Rectal smooth muscle tissue (tissue), 1 donor: ENCODE measurements around the gene BDNF.
"Not testable (repeated sequence)": the region's sequence is repeated elsewhere in the genome, so short reads cannot be mapped to it uniquely, and the experiment has no call there.

ENCODE experiments used
- H3K27ac ChIP-seq: one replicate; pipeline ENCODE4 v1.7.0; 2013; ENCODE audit warnings: low read depth, low read length, inconsistent platforms
- H3K27me3 ChIP-seq: one replicate; pipeline ENCODE4 v1.7.0; 2013; ENCODE audit warnings: low read length; ENCODE audit not compliant: control insufficient read depth, insufficient read depth
- H3K36me3 ChIP-seq: one replicate; pipeline ENCODE4 v1.7.0; 2013; ENCODE audit warnings: low read length; ENCODE audit not compliant: control insufficient read depth, insufficient read depth
- H3K4me1 ChIP-seq: one replicate; pipeline ENCODE4 v1.7.0; 2013; ENCODE audit warnings: low read length; ENCODE audit not compliant: control insufficient read depth, insufficient read depth
- H3K4me3 ChIP-seq: one replicate; pipeline ENCODE4 v1.7.0; 2013; ENCODE audit warnings: low read length
- H3K9ac ChIP-seq: one replicate; pipeline ENCODE4 v1.7.0; 2013; ENCODE audit warnings: low read length

BDNF gene

DNA sequence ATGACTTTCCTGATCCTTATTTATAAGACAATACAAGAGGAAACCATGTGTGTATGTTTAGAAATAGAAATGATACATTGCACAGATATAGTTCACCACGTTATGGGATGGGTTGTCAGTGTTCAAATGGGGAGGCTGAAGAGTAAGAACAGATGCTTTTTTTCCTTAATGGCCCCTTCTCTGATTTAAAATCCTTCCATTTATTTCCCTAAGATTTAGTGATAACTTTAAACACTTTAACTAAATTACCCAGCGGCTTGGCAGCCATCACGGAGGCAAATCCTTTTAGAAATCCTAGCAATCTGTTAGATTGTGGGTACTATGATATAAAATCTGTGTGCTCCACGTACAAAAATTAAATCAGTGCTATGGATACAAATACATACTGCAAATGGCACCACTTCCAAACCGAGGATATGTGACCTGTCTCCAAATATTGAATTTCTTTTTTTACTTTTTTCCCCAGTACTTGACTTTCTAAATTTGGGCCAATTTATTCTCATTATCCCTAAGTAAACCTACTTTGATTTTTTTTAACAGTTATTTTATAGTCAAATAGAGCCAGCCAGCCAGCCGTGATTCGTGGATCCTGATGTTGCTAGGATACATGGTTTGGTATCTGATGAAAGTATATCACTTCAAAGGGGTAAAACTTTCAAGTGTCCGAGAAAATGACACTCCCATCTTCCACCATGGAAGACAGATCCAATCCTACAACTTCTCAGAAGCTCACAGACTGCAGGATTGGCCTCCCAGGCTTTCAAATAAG is 46.1 kb downstream of the BDNF start:
- no peak overlapping the region for H3K4me3 ChIP-seq
- H3K27me3 ChIP-seq: no peaks in the 10 kb centered on the region
- no peak overlapping the region for H3K9ac ChIP-seq
- H3K27ac ChIP-seq: no peak overlapping the region
- H3K4me1 ChIP-seq: no peaks in the 10 kb centered on the region
- no peaks in the 10 kb centered on the region for H3K36me3 ChIP-seq

DNA sequence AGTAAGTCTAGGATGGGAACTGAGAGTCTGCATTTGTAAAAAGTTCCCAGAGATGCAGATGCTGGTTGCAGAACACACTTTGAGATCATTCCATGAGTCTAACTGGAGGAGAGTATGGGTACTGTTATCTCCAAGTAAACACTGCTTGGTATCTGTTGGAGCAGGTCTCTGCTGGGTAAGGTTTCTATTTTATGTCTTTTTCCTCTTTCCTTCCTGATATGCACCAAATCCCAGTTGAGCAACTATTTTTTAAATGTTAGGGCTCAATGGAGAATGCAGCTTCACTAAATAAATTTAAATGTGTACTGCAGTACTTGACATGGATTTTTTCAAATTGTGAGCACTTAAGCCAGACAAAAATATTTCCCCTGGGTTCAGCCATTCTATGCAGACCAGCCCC is 48.5 kb downstream of the BDNF start:
- Histone ChIP-seq H3K27ac (no peak overlapping the region), H3K9ac (no peak overlapping the region), H3K4me3 (no peak overlapping the region), H3K4me1 (no peaks in the 10 kb centered on the region), H3K36me3 (no peaks in the 10 kb centered on the region), H3K27me3 (no peaks in the 10 kb centered on the region)

DNA sequence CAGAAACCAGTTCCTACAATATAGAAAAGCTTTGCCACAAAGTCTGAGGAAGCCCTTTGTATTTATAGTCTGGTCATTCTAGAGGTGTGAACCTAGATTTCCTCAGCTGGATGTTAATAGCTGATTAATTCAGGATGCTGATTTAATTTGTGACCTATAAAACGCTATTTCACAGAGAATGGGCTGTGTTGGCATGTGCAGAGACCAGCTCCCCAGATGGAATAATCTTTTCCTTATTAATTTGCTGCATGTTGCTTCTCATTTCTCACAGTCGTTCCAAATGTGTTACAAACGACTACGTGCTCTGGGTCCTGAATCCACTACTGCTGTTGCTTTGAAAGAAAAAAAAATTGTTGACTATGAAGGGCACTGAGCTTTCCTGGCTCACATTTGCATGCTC is 49.3 kb downstream of the BDNF start:
- H3K27ac ChIP-seq: no peak overlapping the region
- H3K9ac ChIP-seq: no peak overlapping the region
- no peaks in the 10 kb centered on the region for H3K4me1 ChIP-seq
- no peak overlapping the region for H3K4me3 ChIP-seq
- H3K27me3 ChIP-seq: no peaks in the 10 kb centered on the region
- no peaks in the 10 kb centered on the region for H3K36me3 ChIP-seq

DNA sequence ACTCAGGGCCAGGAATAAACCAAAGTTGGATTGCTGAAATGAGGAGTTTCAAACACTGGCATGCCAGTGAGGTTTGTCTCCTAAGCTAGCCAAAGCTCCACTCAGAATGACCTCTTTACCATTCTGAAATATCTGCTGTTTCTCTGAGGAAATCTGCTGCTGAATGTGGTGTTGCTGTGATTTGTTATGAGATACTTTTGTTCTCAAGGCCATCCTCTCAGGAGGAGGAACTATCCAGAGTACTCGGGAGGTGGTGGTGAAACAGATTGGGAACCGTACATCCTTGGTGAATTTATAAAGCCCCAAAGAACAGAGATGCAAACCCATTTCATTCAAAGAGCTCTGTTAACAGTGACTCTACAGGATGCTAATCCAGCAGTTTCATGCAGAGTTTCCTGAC is 50.5 kb downstream of the BDNF start:
- Histone ChIP-seq H3K27me3 (no peaks in the 10 kb centered on the region), H3K36me3 (no peaks in the 10 kb centered on the region), H3K4me3 (no peak overlapping the region), H3K4me1 (no peaks in the 10 kb centered on the region), H3K27ac (no peak overlapping the region), H3K9ac (no peak overlapping the region)

DNA sequence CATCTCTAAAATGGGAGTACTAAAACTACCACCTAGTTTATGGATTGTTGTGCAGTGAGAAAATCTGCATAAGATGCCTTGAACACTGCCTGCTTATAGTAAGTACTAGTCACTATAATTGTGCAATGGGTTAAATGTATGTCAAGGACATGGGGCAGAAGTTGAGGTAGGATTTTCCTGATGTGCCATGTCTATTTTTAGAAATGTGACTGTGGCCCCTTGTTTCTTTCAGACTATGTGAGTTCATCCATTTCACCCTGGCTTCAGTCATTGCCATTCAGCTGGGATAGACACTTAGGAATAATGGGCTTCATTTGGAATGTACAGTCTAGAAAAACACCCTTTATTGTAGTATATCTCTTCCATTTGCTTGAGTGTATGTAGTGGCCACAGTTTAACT is 51.4 kb downstream of the BDNF start:
- Histone ChIP-seq H3K9ac (no peak overlapping the region), H3K4me1 (no peaks in the 10 kb centered on the region), H3K27me3 (no peaks in the 10 kb centered on the region), H3K4me3 (no peak overlapping the region), H3K36me3 (no peaks in the 10 kb centered on the region), H3K27ac (no peak overlapping the region)

DNA sequence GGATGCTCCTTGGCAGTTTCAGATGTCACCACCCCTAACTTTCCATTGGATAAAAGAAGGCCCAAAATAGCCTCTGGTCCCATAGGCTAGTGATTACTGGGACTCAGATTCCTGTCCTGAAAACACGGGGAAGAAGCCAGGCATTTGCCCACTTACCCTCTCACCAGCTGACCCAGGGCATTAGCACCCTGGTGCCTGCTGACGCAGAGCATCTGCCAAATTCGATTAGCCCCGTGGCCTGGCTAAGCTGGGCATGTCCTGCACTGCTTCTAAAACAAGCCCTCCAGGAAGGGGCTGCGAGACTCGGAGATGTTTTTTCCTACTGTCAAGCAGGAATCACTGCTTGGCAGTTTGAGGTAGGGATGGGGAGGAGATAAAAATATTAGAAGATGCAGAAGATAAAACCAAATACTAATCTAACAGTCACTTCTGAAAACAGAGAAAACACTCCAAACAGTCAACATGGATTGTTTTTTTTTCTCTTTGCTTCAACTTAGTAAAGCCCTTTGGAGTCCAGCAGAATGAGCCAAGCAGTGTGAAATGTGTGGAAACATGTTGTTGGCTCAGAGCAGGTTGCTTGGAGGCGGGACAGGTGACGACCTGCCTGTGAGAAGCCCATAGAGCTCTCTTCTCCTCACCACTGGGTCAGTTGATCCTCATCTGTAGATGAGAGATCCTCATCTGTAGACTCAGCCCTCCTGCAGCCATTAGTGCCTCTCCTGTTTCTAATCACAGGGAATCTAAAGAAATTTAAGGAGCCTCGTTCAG is 54.0 kb downstream of the BDNF start:
- no peak overlapping the region for H3K27ac ChIP-seq
- H3K36me3 ChIP-seq: no peaks in the 10 kb centered on the region
- no peak overlapping the region for H3K4me3 ChIP-seq
- H3K9ac ChIP-seq: no peak overlapping the region
- H3K4me1 ChIP-seq: no peaks in the 10 kb centered on the region
- H3K27me3 ChIP-seq: no peaks in the 10 kb centered on the region

DNA sequence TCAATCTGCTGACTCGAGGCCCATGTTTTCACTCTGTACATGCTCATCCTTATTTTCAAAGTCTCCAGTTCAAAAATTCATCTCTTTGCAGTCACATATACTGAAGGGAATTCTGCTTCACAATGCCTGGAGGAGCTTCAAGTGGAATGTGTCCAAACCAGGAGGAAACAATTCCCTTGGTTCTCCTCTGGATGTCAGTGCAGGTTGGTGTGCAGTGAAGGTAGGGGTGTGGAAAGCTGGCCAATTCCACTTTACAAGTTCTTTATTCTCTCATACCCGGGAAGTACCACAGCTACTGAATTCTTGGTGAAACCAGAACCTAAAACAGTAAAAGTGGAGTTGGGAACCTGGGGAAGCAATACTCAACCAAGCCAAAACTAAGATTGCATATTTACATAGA is 57.3 kb downstream of the BDNF start:
- Histone ChIP-seq H3K27ac (no peak overlapping the region), H3K9ac (no peak overlapping the region), H3K27me3 (no peaks in the 10 kb centered on the region), H3K4me1 (no peaks in the 10 kb centered on the region), H3K4me3 (no peak overlapping the region), H3K36me3 (no peaks in the 10 kb centered on the region)

DNA sequence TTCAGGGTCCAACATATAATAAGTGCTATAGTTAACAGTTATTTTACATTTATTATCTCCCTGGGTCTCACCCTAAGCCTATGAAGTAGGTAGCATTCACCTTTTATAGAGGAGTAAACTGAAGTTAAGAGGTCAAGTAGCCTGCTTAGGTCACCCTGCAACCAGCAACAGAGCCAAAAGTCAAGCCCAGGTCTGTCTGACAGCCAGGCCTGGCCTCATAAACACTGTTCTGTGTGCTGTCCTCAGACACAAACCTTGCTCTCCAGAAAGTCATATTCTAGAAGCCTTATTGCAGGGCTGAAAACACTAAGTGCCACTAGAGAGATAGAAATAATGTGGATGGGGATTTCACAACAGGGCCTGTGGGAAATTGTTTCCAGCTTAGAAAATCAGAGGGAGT is 59.3 kb downstream of the BDNF start:
- no peak overlapping the region for H3K27ac ChIP-seq
- H3K4me3 ChIP-seq: no peak overlapping the region
- H3K9ac ChIP-seq: no peak overlapping the region
- no peaks in the 10 kb centered on the region for H3K36me3 ChIP-seq
- no peaks in the 10 kb centered on the region for H3K4me1 ChIP-seq
- no peaks in the 10 kb centered on the region for H3K27me3 ChIP-seq

DNA sequence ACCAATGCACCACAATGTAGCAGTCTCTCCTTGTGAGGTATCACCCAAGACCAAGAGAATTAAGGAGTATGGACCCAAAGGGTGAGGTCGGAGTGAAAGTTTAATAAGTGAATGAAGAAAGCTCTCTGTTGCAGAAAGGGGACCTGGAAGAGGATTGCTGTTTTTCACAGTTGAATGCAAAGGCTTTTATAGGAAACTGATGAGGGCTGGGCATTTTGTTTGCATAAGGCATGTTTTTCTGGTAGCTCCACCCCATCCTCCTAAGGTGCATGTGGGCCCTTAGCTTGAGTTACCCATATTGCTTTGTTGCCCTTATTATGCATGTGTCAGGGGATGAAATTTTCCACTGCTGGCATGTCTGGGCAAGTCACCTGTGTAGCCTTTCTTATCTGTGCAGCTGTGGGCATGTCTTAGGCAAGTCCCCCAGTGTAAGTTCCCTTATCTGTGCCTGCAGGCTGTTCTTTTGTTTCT is 64.7 kb downstream of the BDNF start:
- Histone ChIP-seq H3K4me3 (no peak overlapping the region), H3K4me1 (no peaks in the 10 kb centered on the region)

DNA sequence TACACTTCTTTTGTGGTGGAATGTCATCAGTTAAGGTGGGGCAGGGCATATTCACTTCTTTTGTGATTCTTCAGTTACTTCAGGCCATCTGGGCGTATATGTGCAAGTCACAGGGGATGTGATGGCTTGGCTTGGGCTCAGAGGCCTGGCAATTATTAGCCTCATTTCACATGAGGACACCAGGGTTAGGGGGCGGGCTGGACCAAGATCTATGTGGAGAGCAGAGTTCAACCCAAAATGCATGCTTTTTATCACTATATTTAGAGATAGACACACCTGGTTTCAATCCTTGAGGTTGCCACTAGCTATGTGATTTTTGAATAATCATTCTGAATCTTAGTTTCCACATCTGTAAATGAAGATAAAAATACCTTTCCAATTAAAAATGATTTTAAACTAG is 65.5 kb downstream of the BDNF start:
- not testable (repeated sequence) for H3K4me3 ChIP-seq, H3K36me3 ChIP-seq, H3K27me3 ChIP-seq, H3K9ac ChIP-seq, H3K4me1 ChIP-seq, H3K27ac ChIP-seq

More for the DNA sequence above, 64.7 kb downstream of the BDNF start:
- Histone ChIP-seq H3K9ac (no peak overlapping the region), H3K36me3 (no peaks in the 10 kb centered on the region), H3K27ac (no peak overlapping the region), H3K27me3 (no peaks in the 10 kb centered on the region)

DNA sequence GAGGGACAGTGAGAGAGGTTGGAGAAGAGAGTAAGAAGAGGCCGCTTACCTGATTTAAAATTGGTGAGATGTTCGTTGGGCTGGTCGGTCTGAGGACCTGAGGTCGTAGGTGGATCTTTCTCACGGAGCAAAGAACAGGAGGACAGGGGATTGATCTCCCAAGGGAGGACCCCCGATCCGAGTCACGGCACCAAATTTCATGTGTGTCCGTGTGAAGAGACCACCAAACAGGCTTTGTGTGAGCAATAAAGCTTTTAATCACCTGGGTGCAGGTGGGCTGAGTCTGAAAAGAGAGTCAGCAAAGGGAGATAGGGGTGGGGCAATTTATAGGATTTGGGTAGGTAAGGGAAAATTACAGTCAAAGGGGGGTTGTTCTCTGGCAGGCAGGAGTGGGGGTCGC is 66.0 kb downstream of the BDNF start:
- H3K36me3 ChIP-seq, H3K9ac ChIP-seq, H3K27me3 ChIP-seq, H3K4me1 ChIP-seq, H3K4me3 ChIP-seq, H3K27ac ChIP-seq: not testable (repeated sequence)

DNA sequence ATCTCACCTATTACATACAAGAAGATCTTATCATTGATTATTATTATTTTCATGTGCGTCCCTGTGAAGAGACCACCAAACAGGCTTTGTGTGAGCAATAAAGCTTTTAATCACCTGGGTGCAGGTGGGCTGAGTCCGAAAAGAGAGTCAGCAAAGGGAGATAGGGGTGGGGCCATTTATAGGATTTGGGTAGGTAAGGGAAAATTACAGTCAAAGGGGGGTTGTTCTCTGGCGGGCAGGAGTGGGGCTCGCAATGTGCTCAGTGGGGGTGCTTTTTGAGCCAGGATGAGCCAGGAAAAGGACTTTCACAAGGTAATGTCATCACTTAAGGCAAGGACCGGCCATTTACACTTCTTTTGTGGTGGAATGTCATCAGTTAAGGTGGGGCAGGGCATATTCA is 71.2 kb downstream of the BDNF start:
- H3K4me3 ChIP-seq, H3K27me3 ChIP-seq, H3K27ac ChIP-seq, H3K4me1 ChIP-seq, H3K9ac ChIP-seq, H3K36me3 ChIP-seq: not testable (repeated sequence)

DNA sequence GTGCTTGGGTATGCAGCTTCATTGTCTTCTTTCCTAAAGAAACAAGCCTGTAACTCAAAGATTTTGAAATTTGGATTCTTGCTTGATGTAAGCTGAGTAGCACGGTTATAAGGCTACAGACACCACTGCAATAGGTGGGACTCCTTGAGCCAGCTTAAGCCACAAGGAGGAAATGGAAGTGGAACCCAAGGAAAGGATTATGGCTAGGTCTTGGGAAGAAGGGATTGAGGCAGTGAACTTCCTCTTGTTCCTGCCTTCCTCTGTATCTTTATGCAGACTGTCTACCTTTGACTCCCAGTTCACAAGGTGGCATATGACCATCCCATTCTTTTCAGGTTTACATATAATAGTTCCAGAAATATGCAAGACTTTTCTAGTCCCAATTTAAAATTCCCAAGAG is 72.3 kb downstream of the BDNF start:
- H3K9ac ChIP-seq: no peak overlapping the region
- H3K36me3 ChIP-seq: no peaks in the 10 kb centered on the region
- H3K27ac ChIP-seq: no peak overlapping the region
- H3K27me3 ChIP-seq: no peaks in the 10 kb centered on the region
- H3K4me1 ChIP-seq: no peaks in the 10 kb centered on the region
- no peak overlapping the region for H3K4me3 ChIP-seq
